Fibroblast of mammary gland (primary cell): ENCODE measurements around the gene FBLN1.
"Not testable (repeated sequence)": the region's sequence is repeated elsewhere in the genome, so short reads cannot be mapped to it uniquely, and the experiment has no call there.

Experiments
- DNase-seq: peaks from one replicate; pipeline ENCODE4 v3.0.0-alpha.2; 2010; ENCODE audit warnings: low read depth
- H3K4me3 ChIP-seq: 2 replicates; pipeline ENCODE4 v1.5.1; 2011; ENCODE audit warnings: low read depth, mild to moderate bottlenecking, low read length, moderate library complexity; ENCODE audit not compliant: control insufficient read depth
- TF ChIP-seq, protein P1 (sequence below): conservative IDR thresholded peaks from 2 replicates; pipeline ENCODE4 v1.5.1; 2011; ENCODE audit warnings: low read depth, low read length, inconsistent platforms; ENCODE audit not compliant: control insufficient read depth, insufficient read depth

FBLN1 gene

GRCh38 chr22:45615364-45615763, 112.7 kb downstream of the FBLN1 start:
- TF ChIP-seq, protein P1, sequence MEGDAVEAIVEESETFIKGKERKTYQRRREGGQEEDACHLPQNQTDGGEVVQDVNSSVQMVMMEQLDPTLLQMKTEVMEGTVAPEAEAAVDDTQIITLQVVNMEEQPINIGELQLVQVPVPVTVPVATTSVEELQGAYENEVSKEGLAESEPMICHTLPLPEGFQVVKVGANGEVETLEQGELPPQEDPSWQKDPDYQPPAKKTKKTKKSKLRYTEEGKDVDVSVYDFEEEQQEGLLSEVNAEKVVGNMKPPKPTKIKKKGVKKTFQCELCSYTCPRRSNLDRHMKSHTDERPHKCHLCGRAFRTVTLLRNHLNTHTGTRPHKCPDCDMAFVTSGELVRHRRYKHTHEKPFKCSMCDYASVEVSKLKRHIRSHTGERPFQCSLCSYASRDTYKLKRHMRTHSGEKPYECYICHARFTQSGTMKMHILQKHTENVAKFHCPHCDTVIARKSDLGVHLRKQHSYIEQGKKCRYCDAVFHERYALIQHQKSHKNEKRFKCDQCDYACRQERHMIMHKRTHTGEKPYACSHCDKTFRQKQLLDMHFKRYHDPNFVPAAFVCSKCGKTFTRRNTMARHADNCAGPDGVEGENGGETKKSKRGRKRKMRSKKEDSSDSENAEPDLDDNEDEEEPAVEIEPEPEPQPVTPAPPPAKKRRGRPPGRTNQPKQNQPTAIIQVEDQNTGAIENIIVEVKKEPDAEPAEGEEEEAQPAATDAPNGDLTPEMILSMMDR: no peak
- no peak for DNase-seq
- H3K4me3 ChIP-seq: no peak overlapping the region

DNA sequence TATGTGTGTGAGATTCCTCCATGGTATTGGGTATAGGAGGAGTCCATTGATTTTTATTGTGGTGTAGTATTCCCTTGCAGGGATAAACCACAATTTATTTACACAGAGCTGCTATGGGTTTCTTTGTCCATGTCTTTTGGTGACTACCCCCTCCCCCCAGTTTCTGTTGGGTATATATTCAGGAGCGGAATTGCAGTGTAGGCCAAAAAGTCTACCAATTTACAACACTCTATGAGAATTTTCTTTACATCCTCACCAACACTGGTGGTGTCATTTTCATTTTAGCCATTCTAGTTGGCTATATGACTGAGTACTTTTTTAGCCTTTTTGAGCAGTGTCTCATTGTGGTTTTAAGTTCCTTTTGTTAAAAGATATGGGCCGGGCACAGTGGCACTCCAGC, 113.7 kb downstream of the FBLN1 start:
- TF ChIP-seq, protein P1: no peak
- H3K4me3 ChIP-seq: no peak overlapping the region
- DNase-seq: no peak

GRCh38 chr22:45617948-45618347, 115.3 kb downstream of the FBLN1 start:
- H3K4me3 ChIP-seq: no peak overlapping the region
- TF ChIP-seq, protein P1: no peak
- DNase-seq: no peak

DNA sequence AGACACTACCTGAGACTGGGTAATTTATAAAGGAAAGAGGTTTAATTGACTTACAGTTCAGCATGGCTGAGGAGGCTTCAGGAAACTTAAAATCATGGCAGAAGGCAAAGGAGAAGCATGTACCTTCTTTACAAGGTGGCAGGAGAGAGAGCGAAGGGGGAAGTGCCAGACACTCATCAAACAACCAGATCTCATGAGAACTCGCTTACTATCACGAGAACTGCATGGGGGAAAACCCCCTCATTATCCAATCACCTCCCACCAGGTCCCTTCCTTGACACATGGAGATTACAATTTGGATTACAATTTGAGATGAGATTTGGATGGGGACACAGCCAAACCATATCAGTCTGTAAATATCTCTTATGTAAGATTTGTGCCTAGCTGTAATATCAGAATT, 118.0 kb downstream of the FBLN1 start:
- no peak overlapping the region for H3K4me3 ChIP-seq
- TF ChIP-seq, protein P1: no peak
- DNase-seq: no peak

DNA sequence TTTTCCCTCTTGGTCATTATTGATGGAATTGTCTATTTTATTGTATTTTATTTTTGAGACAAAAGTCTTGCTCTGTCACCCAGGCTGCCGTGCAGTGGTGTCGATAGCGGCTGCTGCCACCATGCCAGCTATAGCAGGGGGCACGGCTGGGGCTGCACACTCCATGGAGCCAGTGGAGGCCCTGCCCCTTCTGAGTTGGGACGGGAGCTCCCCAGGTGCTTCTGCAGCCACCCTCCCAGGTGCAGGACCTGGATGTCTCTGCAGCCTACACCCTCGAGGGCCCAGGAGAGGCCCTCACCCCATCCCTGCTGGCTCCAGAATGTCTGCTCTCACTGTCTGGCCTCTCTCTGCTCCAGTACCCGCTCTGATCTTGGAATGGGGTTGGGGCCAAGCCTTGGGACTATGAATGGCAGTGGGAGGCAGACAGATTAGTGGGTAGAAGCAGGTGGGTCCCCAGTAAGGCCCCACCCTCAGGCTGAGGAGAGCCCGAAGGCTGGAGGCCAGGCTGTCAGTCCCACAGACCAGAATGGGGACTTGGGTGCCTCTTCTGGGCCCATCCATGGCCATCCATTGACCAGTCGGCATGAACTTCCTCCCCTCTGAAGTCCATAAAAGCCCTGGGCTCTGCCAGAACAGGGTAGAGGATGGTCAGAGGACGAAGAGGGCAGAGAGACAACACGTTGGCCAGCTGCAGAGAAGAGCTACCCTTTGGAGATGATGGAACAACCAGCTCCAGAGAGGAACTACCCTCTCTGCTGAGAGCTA, 119.3 kb downstream of the FBLN1 start:
- no peak for DNase-seq
- TF ChIP-seq, protein P1: no peak
- H3K4me3 ChIP-seq: no peak overlapping the region

DNA sequence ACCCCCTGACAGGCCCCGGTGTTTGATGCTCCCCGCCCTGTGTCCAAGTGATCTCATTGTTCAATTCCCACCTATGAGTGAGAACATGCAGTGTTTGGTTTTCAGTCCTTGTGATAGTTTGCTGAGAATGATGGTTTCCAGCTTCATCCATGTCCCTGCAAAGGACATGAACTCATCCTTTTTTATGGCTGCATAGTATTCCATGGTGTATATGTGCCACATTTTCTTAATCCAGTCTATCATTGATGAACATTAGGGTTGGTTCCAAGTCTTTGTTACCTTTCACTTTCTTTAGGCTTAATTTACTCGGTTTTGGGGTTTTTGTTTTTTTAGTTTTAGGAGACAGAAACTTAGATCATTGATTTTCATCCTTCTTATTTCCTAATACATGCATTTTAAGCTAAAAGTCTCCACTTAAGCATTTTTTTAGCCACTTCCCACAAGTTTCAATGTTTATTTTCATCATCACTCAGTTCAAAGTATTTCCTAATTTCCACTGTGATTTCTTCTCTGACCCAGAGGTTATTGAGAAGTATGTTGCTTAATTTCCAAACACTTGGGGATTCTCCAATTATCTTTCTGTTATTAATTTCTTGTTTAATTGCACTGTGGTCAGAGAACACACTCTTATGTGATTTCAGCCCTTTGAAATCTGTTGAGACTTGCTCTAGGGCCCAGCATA, 120.9 kb downstream of the FBLN1 start:
- not testable (repeated sequence) for DNase-seq, H3K4me3 ChIP-seq

- DNase-seq: no peak
- TF ChIP-seq, protein P1: no peak
- H3K4me3 ChIP-seq: no peak overlapping the region
These were observed 123.5 kb downstream of the FBLN1 start for GRCh38 chr22:45626198-45626651.
